Subcutaneous adipose tissue (tissue), 4 donors: Measurements from ENCODE around the gene HSP90AA1. TPM values are rescaled to one million over a fixed set of nuclear protein-coding genes. Genes with fewer than 3 reads are reported as not detected.

ENCODE experiments used
- total RNA-seq, 4 donors: library from RNA; depleted of rRNA; stranded (reverse); fragments of >200 nt; gene quantifications; one replicate each; pipeline ENCODE4 v1.1.0, GENCODE V29; 2016
- TF ChIP-seq, protein P1 (sequence below): fragments of 450-650 bp; IDR thresholded peaks from one replicate; pipeline ENCODE4 v1.5.1; 2016; ENCODE audit warnings: low read depth, mild to moderate bottlenecking, control low read depth, antibody characterized with exemption, moderate library complexity

Gene HSP90AA1
- total RNA-seq, 4 donors from 2014 or later = 357 to 925 (median 530) TPM

DNA sequence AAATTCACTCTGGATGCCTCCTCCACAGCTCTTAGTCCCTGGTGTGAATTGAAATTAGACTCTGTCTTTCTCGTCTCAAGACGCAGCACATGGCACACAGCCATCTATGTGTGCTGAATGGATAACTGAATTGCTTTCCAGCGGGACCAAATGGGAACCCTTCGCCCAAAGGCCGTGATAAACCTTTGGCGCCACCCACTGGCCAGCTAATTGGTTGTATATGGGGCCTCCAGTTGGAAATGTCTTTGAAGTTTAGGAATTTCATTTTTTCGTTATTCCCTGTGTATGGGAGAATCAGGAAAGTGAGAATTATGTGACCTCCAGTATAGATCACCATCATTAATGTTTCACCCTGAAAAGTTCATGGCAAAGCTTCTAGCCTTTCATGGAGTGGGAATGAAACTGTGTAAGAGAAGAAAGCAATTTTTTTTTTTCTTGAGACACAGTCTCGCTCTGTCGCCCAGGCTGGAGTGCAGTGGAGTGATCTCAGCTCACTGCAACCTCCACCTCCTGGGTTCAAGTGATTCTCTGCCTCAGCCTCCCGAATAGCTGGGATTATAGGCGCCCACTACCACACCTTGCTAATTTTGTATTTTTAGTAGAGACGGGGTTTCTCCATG is 9.8 kb upstream of the HSP90AA1 start:
- TF ChIP-seq, protein P1, sequence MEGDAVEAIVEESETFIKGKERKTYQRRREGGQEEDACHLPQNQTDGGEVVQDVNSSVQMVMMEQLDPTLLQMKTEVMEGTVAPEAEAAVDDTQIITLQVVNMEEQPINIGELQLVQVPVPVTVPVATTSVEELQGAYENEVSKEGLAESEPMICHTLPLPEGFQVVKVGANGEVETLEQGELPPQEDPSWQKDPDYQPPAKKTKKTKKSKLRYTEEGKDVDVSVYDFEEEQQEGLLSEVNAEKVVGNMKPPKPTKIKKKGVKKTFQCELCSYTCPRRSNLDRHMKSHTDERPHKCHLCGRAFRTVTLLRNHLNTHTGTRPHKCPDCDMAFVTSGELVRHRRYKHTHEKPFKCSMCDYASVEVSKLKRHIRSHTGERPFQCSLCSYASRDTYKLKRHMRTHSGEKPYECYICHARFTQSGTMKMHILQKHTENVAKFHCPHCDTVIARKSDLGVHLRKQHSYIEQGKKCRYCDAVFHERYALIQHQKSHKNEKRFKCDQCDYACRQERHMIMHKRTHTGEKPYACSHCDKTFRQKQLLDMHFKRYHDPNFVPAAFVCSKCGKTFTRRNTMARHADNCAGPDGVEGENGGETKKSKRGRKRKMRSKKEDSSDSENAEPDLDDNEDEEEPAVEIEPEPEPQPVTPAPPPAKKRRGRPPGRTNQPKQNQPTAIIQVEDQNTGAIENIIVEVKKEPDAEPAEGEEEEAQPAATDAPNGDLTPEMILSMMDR = no peak

DNA sequence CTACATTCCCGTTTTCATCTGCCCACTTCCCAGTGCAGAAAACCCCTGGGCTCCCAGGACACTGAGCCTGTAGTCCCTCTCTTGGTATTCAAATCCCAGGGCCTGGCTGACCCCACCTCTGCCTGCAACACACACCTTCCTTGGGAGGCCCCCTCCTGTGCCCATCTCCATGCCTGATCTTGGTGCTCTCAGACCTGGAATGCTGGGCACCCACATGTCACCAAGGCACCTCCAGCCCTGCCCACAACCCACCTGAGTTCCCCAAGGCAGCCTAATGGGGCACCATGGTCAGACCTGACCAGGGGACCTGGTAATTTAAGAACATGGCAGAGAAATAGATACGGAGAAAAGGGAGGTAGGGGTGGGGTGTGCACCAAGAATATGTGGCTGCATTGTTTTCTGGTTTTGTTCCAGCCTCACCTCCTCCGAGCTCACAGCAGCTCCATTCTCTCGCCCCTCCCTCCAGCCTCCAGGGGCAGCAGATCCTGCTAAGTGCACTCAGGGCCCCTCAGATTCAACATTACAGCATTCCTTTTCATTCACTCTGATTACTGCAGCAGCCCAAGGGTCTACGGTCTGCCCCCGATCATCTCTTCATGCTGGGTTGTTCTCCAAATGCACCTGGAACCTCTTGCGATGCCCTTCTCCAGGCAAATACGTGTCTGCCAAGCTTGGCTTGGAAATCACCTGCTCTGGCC is 9.2 kb upstream of the HSP90AA1 start:
- TF ChIP-seq, protein P1 = no peak

DNA sequence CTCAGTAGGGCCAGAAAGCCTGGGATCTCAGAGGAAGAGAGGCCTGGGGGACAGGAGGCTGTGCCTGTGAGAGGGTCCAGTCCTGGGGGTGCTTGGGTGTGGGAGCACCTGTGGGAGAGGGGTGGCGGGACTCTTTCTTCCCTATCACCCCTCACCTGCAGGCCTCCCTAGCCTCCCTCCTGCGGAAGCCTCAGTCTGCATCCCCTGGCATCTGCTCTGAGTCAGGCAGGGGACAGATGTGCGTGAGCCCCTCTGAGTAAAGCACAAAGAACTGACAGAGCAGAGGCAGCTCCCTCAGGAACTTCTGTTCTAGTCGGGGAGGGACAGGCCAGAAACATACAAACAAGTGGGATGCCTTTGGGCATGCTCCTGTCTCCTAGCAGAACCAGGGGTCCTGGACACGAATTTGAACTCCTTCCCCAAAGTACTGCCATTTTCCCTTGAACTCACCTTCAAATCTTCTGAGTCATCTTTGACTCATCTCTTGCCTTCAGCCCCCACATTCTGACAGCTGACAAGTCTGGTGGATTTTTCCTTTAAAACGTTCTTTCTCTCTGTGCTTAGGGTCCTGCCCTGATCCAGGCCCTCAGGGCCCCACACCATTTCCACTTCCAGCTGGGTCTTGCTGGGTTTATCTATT is 8.5 kb upstream of the HSP90AA1 start:
- TF ChIP-seq, protein P1 = no peak

DNA sequence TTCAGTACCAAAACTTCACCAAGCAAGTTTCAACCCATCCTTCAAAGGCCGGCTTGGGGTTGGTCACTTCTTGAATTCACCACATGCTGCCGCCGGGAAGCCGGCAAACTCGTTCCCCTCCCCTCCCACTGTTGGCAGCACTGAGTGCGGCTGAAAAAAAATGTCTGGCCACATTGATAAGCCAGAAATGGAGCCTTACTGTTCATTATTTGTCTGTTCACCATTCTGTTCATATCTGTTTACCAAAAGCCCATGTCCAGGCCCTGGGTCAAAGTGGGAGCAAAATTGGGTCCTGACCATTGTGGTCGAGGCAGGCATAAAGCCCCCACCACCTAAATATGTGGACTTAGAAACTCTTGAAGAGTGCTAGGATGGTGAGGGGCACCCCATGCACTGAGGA is 7.3 kb upstream of the HSP90AA1 start:
- TF ChIP-seq, protein P1 = no peak

DNA sequence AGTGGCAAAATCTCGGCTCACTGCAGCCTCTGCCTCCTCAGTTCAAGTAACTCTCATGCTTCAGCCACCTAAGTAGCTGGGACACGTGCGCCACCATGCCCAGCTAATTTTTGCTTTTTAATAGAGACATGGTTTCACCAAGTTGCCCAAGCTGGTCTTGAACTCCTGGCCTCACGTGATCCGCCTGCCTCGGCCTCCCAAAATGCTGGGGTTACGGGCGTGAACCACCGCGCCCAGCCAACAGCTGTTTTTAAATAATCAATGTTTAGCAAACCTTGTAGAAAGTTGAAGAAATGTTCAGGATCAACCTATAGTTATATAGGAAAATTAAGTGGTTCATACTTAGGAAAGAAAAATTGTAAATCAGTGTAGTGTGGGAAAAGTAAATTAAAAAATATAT is 6.0 kb upstream of the HSP90AA1 start:
- TF ChIP-seq, protein P1 = no peak

DNA sequence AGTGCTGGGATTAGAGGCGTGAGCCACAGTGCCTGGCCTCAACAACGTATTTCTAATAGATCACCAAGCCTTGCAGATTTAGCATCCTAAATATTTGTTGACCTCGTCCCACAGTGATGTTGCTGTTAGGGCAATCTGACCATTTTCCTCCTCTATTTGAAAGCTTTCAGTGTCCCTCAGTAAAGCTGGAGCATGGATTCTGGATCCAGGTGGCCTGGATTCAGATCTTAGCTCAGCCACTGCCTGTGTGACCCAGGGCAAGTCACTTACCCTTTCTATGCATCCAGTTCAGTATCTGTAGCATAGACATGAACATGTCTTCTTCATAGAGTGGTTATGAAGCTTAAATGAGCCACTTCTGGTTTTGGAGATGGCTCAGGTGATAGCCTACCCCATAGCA is 3.9 kb upstream of the HSP90AA1 start:
- TF ChIP-seq, protein P1 = no peak

DNA sequence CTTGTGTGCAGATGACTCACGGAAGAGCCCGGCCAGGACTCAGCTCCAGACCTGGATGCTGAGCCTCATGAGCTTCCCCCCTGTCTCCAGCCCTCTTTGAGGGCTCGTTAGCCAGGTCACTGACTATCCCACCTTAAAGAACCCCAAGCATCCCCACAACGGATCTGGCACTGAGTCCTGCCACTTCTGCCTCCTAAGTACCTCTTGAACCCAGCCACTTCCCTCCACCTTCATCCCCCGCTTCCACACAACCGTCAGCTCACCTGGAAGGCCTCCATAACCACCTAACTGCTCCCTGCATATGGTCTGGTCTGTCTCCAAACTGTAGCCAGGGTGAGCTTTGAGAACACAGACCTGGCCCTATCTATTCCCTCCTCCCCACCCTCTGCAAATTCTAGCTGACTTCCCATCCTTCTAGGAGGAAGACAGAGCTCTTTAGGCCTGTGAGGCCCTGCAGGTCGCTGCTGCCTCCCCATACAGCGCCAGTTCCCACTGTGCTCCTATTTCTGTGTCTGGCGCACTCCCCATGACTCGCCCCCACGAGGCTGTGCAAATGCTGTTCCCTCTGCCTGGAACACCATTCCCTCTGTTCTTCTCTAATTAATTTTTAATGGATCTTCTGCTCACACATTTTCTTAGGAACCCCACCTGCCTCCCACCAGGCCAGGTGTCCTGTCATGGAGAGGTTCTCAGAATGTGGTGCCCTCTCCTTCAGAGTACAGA is 2.9 kb upstream of the HSP90AA1 start:
- TF ChIP-seq, protein P1 = no peak
